Astrocyte of the spinal cord (primary cell): ENCODE results near the gene OR11H6.
"Not testable (repeated sequence)": the region's sequence is repeated elsewhere in the genome, so short reads cannot be mapped to it uniquely, and the experiment has no call there.

Source experiments
- DNase-seq: peaks from one replicate; pipeline ENCODE4 v3.0.0; 2011; ENCODE audit warnings: low read depth, low spot score
- H3K4me3 ChIP-seq: 2 replicates; pipeline ENCODE4 v1.5.1; 2011; ENCODE audit warnings: low read depth, mild to moderate bottlenecking, low read length, moderate library complexity
- in situ Hi-C: cut with HindIII; loops from 2 replicates; pipeline ENCODE4 v1.10.0; 2017; ENCODE audit warnings: low sequenced_read_pairs
- TF ChIP-seq, protein P1 (sequence below): IDR thresholded peaks from 2 replicates; pipeline ENCODE4 v1.5.1; 2012; ENCODE audit warnings: low read depth, mild to moderate bottlenecking, low read length, inconsistent platforms

Gene OR11H6

DNA sequence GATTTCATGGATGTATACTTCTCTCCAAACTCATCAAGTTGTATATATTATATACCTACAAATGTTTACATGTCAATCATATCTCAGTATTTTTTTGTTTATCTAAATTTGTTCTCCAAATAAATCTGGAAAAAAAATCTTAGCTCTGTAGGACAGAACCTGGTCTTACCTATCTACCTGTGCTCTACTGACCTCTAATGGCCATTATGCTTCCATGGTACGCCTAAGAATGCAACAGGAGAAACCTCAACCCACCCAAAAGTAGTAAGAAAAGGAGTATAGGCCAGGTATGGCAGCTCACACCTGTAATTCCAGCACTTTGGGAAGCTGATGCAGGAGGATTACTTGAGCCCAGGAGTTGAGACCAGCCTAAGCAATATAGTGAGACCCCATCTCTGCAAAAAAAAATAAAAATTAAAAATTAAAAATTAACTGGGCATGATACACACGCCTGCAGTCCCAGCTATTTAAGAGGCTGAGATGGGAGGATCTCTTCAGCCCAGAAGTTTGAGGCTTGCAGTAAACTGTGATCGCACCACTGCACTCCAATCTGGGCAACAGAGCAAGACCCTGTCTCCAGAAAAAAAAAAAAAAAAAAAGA is 24.2 kb downstream of the OR11H6 start:
- TF ChIP-seq, protein P1, sequence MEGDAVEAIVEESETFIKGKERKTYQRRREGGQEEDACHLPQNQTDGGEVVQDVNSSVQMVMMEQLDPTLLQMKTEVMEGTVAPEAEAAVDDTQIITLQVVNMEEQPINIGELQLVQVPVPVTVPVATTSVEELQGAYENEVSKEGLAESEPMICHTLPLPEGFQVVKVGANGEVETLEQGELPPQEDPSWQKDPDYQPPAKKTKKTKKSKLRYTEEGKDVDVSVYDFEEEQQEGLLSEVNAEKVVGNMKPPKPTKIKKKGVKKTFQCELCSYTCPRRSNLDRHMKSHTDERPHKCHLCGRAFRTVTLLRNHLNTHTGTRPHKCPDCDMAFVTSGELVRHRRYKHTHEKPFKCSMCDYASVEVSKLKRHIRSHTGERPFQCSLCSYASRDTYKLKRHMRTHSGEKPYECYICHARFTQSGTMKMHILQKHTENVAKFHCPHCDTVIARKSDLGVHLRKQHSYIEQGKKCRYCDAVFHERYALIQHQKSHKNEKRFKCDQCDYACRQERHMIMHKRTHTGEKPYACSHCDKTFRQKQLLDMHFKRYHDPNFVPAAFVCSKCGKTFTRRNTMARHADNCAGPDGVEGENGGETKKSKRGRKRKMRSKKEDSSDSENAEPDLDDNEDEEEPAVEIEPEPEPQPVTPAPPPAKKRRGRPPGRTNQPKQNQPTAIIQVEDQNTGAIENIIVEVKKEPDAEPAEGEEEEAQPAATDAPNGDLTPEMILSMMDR: no peak
- no peak overlapping the region for H3K4me3 ChIP-seq
- no peak for DNase-seq
- in situ Hi-C loops: no loop called here

DNA sequence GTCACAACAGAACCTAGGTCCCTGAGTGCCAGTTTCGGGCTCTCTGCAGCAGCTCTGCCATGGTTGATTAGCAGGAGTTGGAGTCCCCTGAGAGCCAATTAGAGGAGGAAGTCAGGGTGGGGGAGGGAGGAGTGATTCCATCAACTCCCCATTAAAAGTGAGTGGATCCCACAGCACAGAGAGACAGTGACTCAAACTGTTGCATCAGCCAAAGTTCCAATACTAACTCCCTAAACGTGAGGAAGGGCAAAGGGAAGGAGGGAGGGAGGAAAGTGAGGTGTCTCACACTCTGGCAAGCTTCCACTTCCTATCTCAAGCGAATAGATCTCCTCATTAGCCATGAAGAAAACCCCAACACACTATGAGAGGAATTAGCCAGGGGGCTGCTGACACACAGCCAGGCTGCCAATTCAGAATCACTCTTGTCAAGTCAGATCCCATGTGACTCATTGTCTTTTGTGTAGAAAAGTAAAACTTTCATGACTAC is 39.2 kb downstream of the OR11H6 start:
- TF ChIP-seq, protein P1: no peak
- no peak overlapping the region for H3K4me3 ChIP-seq
- DNase-seq: no peak
- in situ Hi-C loops: no loop called here

DNA sequence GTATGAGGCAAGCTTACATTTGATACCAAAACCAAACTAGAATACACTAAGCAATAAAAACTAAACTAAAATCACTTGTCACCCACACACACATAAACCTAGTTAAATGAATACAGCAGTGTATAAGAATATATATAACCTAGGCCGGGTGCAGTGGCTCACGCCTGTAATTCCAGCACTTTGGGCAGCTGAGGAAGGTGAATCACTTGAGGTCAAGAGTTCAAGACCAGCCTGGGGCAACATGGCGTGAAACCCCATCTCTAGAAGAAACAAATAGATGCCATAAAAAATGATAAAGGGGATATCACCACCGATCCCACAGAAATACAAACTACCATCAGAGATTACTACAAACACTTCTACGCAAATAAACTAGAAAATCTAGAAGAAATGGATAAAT is 40.9 kb downstream of the OR11H6 start:
- in situ Hi-C loops, DNase-seq, H3K4me3 ChIP-seq: not testable (repeated sequence)

DNA sequence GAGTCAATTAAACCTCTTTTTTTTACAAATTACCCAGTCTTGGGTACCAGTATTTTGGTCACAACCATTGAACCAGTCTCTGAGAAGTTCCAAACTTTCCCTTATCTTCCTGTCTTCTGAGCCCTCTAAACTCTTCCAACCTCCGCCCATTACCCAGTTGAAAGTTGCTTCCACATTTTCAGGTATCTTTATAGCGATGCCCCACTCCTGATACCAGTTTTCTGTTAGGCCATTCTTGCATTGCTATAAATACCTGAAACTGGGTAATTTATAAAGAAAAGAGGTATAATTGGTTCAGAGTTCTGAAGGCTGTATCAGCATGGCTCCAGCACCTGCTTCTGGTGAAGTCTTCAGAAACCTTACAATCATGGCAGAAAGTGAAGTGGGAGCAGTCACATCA is 50.6 kb downstream of the OR11H6 start:
- no peak overlapping the region for H3K4me3 ChIP-seq
- TF ChIP-seq, protein P1: no peak
- in situ Hi-C loops: no loop called here
- no peak for DNase-seq
